IMR-90 (cell line): ENCODE measurements around the gene MAP3K8. TPM values are rescaled to one million over a fixed set of nuclear protein-coding genes. Genes with fewer than 3 reads are reported as not detected.

Experiments
- ATAC-seq: fragments of 200-7000 bp; cut with Tn5 transposase; 2 replicates; pipeline ENCODE4 v1.9.1; 2020; ENCODE audit warnings: low read depth, mild to moderate bottlenecking, moderate library complexity
- BruUV-seq: library from RNA; stranded (reverse); fragments of 400-500 nt; replicated peaks from 2 replicates; lab custom pipeline; 2021; lab: Mats Ljungman, UMichigan
- CTCF ChIA-PET: fragments of 300-600 bp; formaldehyde crosslinking; extraction: SDS; loops from one replicate; lab custom pipeline; 2021; ENCODE audit warnings: antibody characterized with exemption; lab: Yijun Ruan, JAX
- POLR2A ChIA-PET: fragments of 300-600 bp; sonication (Branson Sonifier 250); formaldehyde crosslinking; loops from one replicate; lab custom pipeline; 2022; ENCODE audit warnings: antibody characterized with exemption; ENCODE audit not compliant: unreplicated experiment; lab: Charles Lee
- DNase-seq: peaks from one replicate; pipeline ENCODE4 v3.0.0; 2013
- H2AFZ ChIP-seq: replicated peaks from 2 replicates; pipeline ENCODE3; 2013; ENCODE audit warnings: low read length, mild to moderate bottlenecking; ENCODE audit not compliant: poor library complexity
- H2AK5ac ChIP-seq: 2 replicates; pipeline ENCODE4 v1.6.1; 2013; ENCODE audit warnings: low read depth, low read length, inconsistent platforms
- H2AK9ac ChIP-seq: replicated peaks from 2 replicates; pipeline ENCODE3; 2013; ENCODE audit warnings: mild to moderate bottlenecking, low read depth, low read length, moderate library complexity; ENCODE audit not compliant: poor library complexity
- H2BK120ac ChIP-seq: 2 replicates; pipeline ENCODE4 v1.6.1; 2013; ENCODE audit warnings: low read depth, low read length, inconsistent platforms
- H2BK15ac ChIP-seq: 3 replicates; pipeline ENCODE4 v1.6.1; 2013; ENCODE audit warnings: low read depth, low read length, inconsistent platforms
- H2BK20ac ChIP-seq: 2 replicates; pipeline ENCODE4 v1.6.1; 2013; ENCODE audit warnings: low read depth, mild to moderate bottlenecking, inconsistent platforms, low read length, moderate library complexity
- H2BK5ac ChIP-seq: 2 replicates; pipeline ENCODE4 v1.6.1; 2013; ENCODE audit warnings: mild to moderate bottlenecking, low read depth, low read length, inconsistent platforms; ENCODE audit not compliant: poor library complexity, severe bottlenecking
- H3K14ac ChIP-seq: replicated peaks from 2 replicates; pipeline ENCODE4 v1.6.1; 2013; ENCODE audit warnings: low read depth, low read length, inconsistent platforms
- H3K18ac ChIP-seq: 2 replicates; pipeline ENCODE4 v1.6.1; 2013; ENCODE audit warnings: low read depth, low read length, control low read depth
- H3K23ac ChIP-seq: 2 replicates; pipeline ENCODE4 v1.6.1; 2013; ENCODE audit warnings: low read depth, low read length, inconsistent platforms
- H3K27ac ChIP-seq: 2 replicates; pipeline ENCODE4 v1.5.1; 2013; ENCODE audit warnings: mild to moderate bottlenecking, control low read depth, low read length; ENCODE audit not compliant: insufficient read depth
- H3K27me3 ChIP-seq: 2 replicates; pipeline ENCODE4 v1.6.1; 2013; ENCODE audit warnings: low read length; ENCODE audit not compliant: control insufficient read depth, insufficient read depth
- H3K36me3 ChIP-seq: 2 replicates; pipeline ENCODE4 v1.6.1; 2013; ENCODE audit warnings: low read length, mixed read lengths; ENCODE audit not compliant: control insufficient read depth, insufficient read depth
- H3K4ac ChIP-seq: 2 replicates; pipeline ENCODE4 v1.6.1; 2013; ENCODE audit warnings: low read depth, low read length, inconsistent platforms
- H3K4me1 ChIP-seq: 2 replicates; pipeline ENCODE4 v1.6.1; 2013; ENCODE audit warnings: low read length, mixed read lengths; ENCODE audit not compliant: control insufficient read depth, insufficient read depth
- H3K4me2 ChIP-seq: 2 replicates; pipeline ENCODE4 v1.6.1; 2013; ENCODE audit warnings: low read depth, mild to moderate bottlenecking, control low read depth, low read length, moderate library complexity
- H3K4me3 ChIP-seq: 2 replicates; pipeline ENCODE4 v1.5.1; 2013; ENCODE audit warnings: low read depth, mild to moderate bottlenecking, control low read depth, low read length, moderate library complexity; ENCODE audit not compliant: insufficient read depth
- H3K56ac ChIP-seq: 2 replicates; pipeline ENCODE4 v1.6.1; 2013; ENCODE audit warnings: low read length, inconsistent platforms; ENCODE audit not compliant: insufficient read depth; ENCODE audit errors: extremely low read depth
- H3K79me1 ChIP-seq, 2 experiments: 2 replicates each; pipeline ENCODE4 v1.6.1; 2013; ENCODE audit warnings: low read length in 2 of 2, inconsistent platforms in 1 of 2, low read depth in 1 of 2
- H3K9ac ChIP-seq: 2 replicates; pipeline ENCODE4 v1.6.1; 2013; ENCODE audit warnings: low read depth, low read length, control low read depth
- H3K9me1 ChIP-seq: 2 replicates; pipeline ENCODE4 v1.6.1; 2013; ENCODE audit warnings: low read length, inconsistent platforms; ENCODE audit not compliant: insufficient read depth
- H3K9me3 ChIP-seq: 2 replicates; pipeline ENCODE4 v1.6.1; 2013; ENCODE audit warnings: low read length; ENCODE audit not compliant: control insufficient read depth, insufficient read depth
- H4K20me1 ChIP-seq: 2 replicates; pipeline ENCODE4 v1.6.1; 2013; ENCODE audit warnings: low read length, inconsistent platforms; ENCODE audit not compliant: insufficient read depth
- H4K5ac ChIP-seq: 2 replicates; pipeline ENCODE4 v1.6.1; 2013; ENCODE audit warnings: mild to moderate bottlenecking, low read depth, low read length, control low read depth
- H4K8ac ChIP-seq, 2 experiments: 2 replicates each; pipeline ENCODE4 v1.6.1; 2013; ENCODE audit warnings: low read depth in 2 of 2, low read length in 2 of 2, control low read depth in 1 of 2, inconsistent platforms in 1 of 2
- H4K91ac ChIP-seq: 2 replicates; pipeline ENCODE4 v1.6.1; 2013; ENCODE audit warnings: low read depth, low read length, inconsistent platforms; ENCODE audit not compliant: insufficient read depth
- ELK1 ChIP-seq: fragments of 150-350 bp; IDR thresholded peaks from 2 replicates; pipeline ENCODE4 v1.6.1; 2016; ENCODE audit warnings: low read depth, mild to moderate bottlenecking, low read length, moderate library complexity, borderline replicate concordance
- FOS ChIP-seq: fragments of 150-350 bp; IDR thresholded peaks from 2 replicates; pipeline ENCODE4 v1.6.1; 2016; ENCODE audit warnings: low read depth, low read length
- MAFK ChIP-seq: IDR thresholded peaks from 2 replicates; pipeline ENCODE4 v1.6.1; 2012; ENCODE audit warnings: low read depth, low read length, improper control_type of control experiment
- MAZ ChIP-seq: IDR thresholded peaks from 2 replicates; pipeline ENCODE4 v1.6.1; 2012; ENCODE audit warnings: low read depth, mild to moderate bottlenecking, low read length, improper control_type of control experiment, moderate library complexity, borderline replicate concordance
- MXI1 ChIP-seq: IDR thresholded peaks from 2 replicates; pipeline ENCODE4 v1.6.1; 2012; ENCODE audit warnings: low read depth, mild to moderate bottlenecking, low read length, moderate library complexity, borderline replicate concordance
- NFE2L2 ChIP-seq: fragments of 150-350 bp; IDR thresholded peaks from 2 replicates; pipeline ENCODE4 v1.6.1; 2016; ENCODE audit warnings: low read depth, mild to moderate bottlenecking, low read length
- USF2 ChIP-seq: fragments of 150-350 bp; IDR thresholded peaks from 2 replicates; pipeline ENCODE4 v1.6.1; 2017; ENCODE audit warnings: mild to moderate bottlenecking, antibody characterized with exemption, low read length, low read depth
- WGBS, 2 experiments: methylation state at CpG; one replicate each; pipeline versions ENCODE4 v1.1.5 to v1.1.7; 2013; ENCODE audit warnings: missing lambda C conversion rate in 2 of 2; ENCODE audit not compliant: insufficient read length in 1 of 2; ENCODE audit errors: extremely low coverage in 2 of 2; 5-methylcytosine and 5-hydroxymethylcytosine counted together
- dilution Hi-C: fragments of 300-500 bp; cut with HindIII; formaldehyde crosslinking; loops from one replicate; pipeline ENCODE4 v1.14.3; 2018; ENCODE audit warnings: low sequenced_read_pairs; ENCODE audit not compliant: unreplicated experiment
- in situ Hi-C: fragments of 300-500 bp; cut with MboI; formaldehyde crosslinking; loops from 3 replicates; pipeline ENCODE4 v1.14.3; 2019; ENCODE audit warnings: low sequenced_read_pairs, inconsistent platforms, mixed read lengths
- intact Hi-C: fragments of 100-400 bp; cut with micrococcal nuclease; formaldehyde crosslinking; loops from 2 replicates; pipeline ENCODE4 v1.10.0; 2022
- polyA plus RNA-seq, 3 experiments: library from polyadenylated mRNA; depleted of rRNA; stranded (reverse); fragments of >200 nt; gene quantifications; 2 replicates each; pipeline ENCODE4 v1.2.3, GENCODE V29; 2012; ENCODE audit warnings: low replicate concordance in 1 of 3
- total RNA-seq: library from RNA; depleted of rRNA; stranded (reverse); fragments of >200 nt; gene quantifications from 2 replicates; pipeline ENCODE4 v1.2.3, GENCODE V29; 2012

MAP3K8 gene
- total and polyA plus RNA-seq, 2 of the 4 experiments (the other 2 are of a cell fraction) = 1.8 to 2.6 TPM

DNA sequence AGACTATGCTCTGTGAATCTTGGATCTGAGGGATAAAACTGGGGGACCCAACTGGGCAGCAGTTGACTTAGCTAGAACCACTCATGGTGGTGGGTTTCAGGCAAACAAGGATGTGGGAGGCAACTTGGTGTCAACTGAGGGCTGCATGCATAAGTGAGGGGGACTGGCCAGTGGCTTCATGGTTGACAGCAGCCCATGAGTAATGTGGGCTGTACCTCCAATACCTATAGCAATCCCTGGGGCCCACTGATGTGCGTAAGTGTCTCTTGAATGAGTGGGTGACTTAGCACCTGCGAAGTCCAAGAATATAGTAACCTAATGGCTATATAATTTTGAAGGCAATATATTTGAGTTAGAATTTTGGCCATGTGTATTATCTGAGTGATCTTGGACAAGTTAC lies 13.7 kb upstream of the MAP3K8 start:
- no peak overlapping the region for H2BK120ac ChIP-seq
- H3K56ac ChIP-seq = no peak overlapping the region
- no peak overlapping the region for H4K5ac ChIP-seq
- H2AK9ac ChIP-seq = no peak overlapping the region
- H3K23ac ChIP-seq = no peak overlapping the region
- no peak overlapping the region for H3K27ac ChIP-seq
- dilution Hi-C loops (no loop called here), in situ Hi-C loops (no loop called here), intact Hi-C loops (no loop called here)
- no peak overlapping the region for H2AFZ ChIP-seq
- ATAC-seq = no peak
- no peak overlapping the region for H2AK5ac ChIP-seq
- TF ChIP-seq MAFK (no peak), MAZ (no peak), FOS (no peak), NFE2L2 (no peak), MXI1 (no peak), ELK1 (no peak), USF2 (no peak)
- no CpG with 5 or more reads among the region's 2 CpGs for WGBS, 2 experiments
- H4K20me1 ChIP-seq = no peaks in the 10 kb centered on the region
- no peaks in the 10 kb centered on the region for H3K9me3 ChIP-seq
- no peak overlapping the region for H2BK5ac ChIP-seq
- no peak overlapping the region for H2BK15ac ChIP-seq
- no peak overlapping the region for H4K8ac ChIP-seq
- no peak overlapping the region for H3K4me3 ChIP-seq
- no peak overlapping the region for H3K4me2 ChIP-seq
- no peak for DNase-seq
- ChIA-PET POLR2A (no interaction called here), CTCF (no interaction called here)
- no peaks in the 10 kb centered on the region for H3K27me3 ChIP-seq
- no peaks in the 10 kb centered on the region for H3K79me1 ChIP-seq
- H2BK20ac ChIP-seq = no peak overlapping the region
- no TSS peak for BruUV-seq
- peaks cover 9% of the 10 kb centered on the region for H3K9me1 ChIP-seq
- no peak overlapping the region for H4K91ac ChIP-seq
- H3K4me1 ChIP-seq = peaks cover 10% of the 10 kb centered on the region
- no peak overlapping the region for H3K4ac ChIP-seq
- no peaks in the 10 kb centered on the region for H3K36me3 ChIP-seq
- no peak overlapping the region for H3K14ac ChIP-seq
- no peak overlapping the region for H3K18ac ChIP-seq
- H3K9ac ChIP-seq = no peak overlapping the region
